ENCODE measurements around the gene SUN1. TPM values are rescaled to one million over a fixed set of nuclear protein-coding genes. Genes with fewer than 3 reads are reported as not detected.

SUN1 gene
- total RNA-seq, 2 experiments from 2014 or later: 83.4 to 105 TPM

GRCh38 chr7:824664-825063, 7.6 kb upstream of the SUN1 start:
- TF ChIP-seq, protein P1, sequence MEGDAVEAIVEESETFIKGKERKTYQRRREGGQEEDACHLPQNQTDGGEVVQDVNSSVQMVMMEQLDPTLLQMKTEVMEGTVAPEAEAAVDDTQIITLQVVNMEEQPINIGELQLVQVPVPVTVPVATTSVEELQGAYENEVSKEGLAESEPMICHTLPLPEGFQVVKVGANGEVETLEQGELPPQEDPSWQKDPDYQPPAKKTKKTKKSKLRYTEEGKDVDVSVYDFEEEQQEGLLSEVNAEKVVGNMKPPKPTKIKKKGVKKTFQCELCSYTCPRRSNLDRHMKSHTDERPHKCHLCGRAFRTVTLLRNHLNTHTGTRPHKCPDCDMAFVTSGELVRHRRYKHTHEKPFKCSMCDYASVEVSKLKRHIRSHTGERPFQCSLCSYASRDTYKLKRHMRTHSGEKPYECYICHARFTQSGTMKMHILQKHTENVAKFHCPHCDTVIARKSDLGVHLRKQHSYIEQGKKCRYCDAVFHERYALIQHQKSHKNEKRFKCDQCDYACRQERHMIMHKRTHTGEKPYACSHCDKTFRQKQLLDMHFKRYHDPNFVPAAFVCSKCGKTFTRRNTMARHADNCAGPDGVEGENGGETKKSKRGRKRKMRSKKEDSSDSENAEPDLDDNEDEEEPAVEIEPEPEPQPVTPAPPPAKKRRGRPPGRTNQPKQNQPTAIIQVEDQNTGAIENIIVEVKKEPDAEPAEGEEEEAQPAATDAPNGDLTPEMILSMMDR (conservative IDR thresholded peaks at IDR 0.05; ENCODE audit: low read length): no peak
- TF ChIP-seq EZH2phosphoT487 (IDR thresholded peaks at IDR 0.05; ENCODE audit: borderline replicate concordance, low read depth, low read length): no peak
- ChIA-PET POLR2A (no interaction called here), CTCF (ENCODE audit: unreplicated experiment) (no interaction called here)
- Histone ChIP-seq H3K4me1 (ENCODE audit: insufficient read depth, low read length, poor library complexity, severe bottlenecking) (peaks cover 9% of the 10 kb centered on the region), H3K27ac (ENCODE audit: low read depth, low read length, poor library complexity, severe bottlenecking) (no peak overlapping the region), H3K4me3 (ENCODE audit: low read depth, low read length, poor library complexity, severe bottlenecking) (no peak overlapping the region), H4K20me1 (ENCODE audit: insufficient read depth, low read length) (peaks cover 10% of the 10 kb centered on the region; the same call in 1 of the 2 replicates), H2AFZ (ENCODE audit: low read length) (no peak overlapping the region), H3K4me2 (ENCODE audit: low read length) (no peak overlapping the region), H3K36me3 (ENCODE audit: insufficient read depth, low read length) (peaks cover 14% of the 10 kb centered on the region; the same call in 1 of the 2 replicates), H3K9me2 (ENCODE audit: insufficient read depth, low read length) (no peaks in the 10 kb centered on the region), H3K79me2 (ENCODE audit: insufficient read depth, low read depth, low read length) (peaks cover 81% of the 10 kb centered on the region), H3K9me3 (ENCODE audit: low read length) (no peaks in the 10 kb centered on the region)
- no TSS peak for BruUV-seq (replicated peaks)
- no peak for DNase-seq (ENCODE audit: low spot score)
- intact Hi-C loops (cut with micrococcal nuclease; ENCODE audit: unreplicated experiment): no loop called here

DNA sequence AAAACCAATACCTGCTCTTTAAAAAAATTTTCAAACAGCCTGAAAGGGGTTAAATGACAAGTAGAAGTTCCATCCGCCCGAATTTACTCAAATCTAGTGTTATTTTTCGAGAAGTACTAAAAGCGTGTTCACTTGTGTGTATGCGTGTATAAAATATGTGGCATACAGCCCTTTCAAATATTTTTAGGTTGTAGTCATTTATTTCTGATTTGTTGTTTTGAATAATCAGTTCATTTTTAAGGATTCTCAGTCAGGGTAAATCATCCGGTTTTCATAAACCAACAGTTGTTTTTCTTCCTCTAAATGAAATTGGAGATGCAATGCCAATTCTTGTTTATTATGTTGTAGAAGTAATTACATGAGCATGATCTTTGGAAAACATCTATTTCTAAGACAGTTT, 6.9 kb upstream of the SUN1 start:
- intact Hi-C loops (cut with micrococcal nuclease; ENCODE audit: unreplicated experiment): no loop called here
- no peak overlapping the region for H2AFZ ChIP-seq (ENCODE audit: low read length)
- no peak for DNase-seq (ENCODE audit: low spot score)
- H3K4me1 ChIP-seq (ENCODE audit: insufficient read depth, low read length, poor library complexity, severe bottlenecking): peaks cover 5% of the 10 kb centered on the region
- BruUV-seq (replicated peaks): no TSS peak
- CTCF ChIA-PET (ENCODE audit: unreplicated experiment): no interaction called here
- H3K4me2 ChIP-seq (ENCODE audit: low read length): no peak overlapping the region
- no peaks in the 10 kb centered on the region for H3K9me2 ChIP-seq (ENCODE audit: insufficient read depth, low read length)
- H3K79me2 ChIP-seq (ENCODE audit: insufficient read depth, low read depth, low read length): peaks cover 82% of the 10 kb centered on the region
- TF ChIP-seq EZH2phosphoT487 (IDR thresholded peaks at IDR 0.05; ENCODE audit: borderline replicate concordance, low read depth, low read length): no peak
- TF ChIP-seq, protein P1 (conservative IDR thresholded peaks at IDR 0.05; ENCODE audit: low read length): no peak
- no peak overlapping the region for H3K4me3 ChIP-seq (ENCODE audit: low read depth, low read length, poor library complexity, severe bottlenecking)
- H4K20me1 ChIP-seq (ENCODE audit: insufficient read depth, low read length): peaks cover 4% of the 10 kb centered on the region; the same call in 1 of the 2 replicates
- peaks cover 14% of the 10 kb centered on the region; the same call in 1 of the 2 replicates for H3K36me3 ChIP-seq (ENCODE audit: insufficient read depth, low read length)
- no peaks in the 10 kb centered on the region for H3K9me3 ChIP-seq (ENCODE audit: low read length)
- POLR2A ChIA-PET: no interaction called here
- H3K27ac ChIP-seq (ENCODE audit: low read depth, low read length, poor library complexity, severe bottlenecking): no peak overlapping the region

- DNase-seq (ENCODE audit: low spot score): no peak
- CTCF ChIA-PET (ENCODE audit: unreplicated experiment): no interaction called here
- no peaks in the 10 kb centered on the region for H4K20me1 ChIP-seq (ENCODE audit: insufficient read depth, low read length)
Measured at GRCh38 chr7:826230-826917, 5.9 kb upstream of the SUN1 start.

More at GRCh38 chr7:826230-826917, 5.9 kb upstream of the SUN1 start:
- H3K36me3 ChIP-seq (ENCODE audit: insufficient read depth, low read length): peaks cover 14% of the 10 kb centered on the region; the same call in 1 of the 2 replicates
- TF ChIP-seq, protein P1 (conservative IDR thresholded peaks at IDR 0.05; ENCODE audit: low read length): no peak
- no peak for TF ChIP-seq EZH2phosphoT487 (IDR thresholded peaks at IDR 0.05; ENCODE audit: borderline replicate concordance, low read depth, low read length)
- no peaks in the 10 kb centered on the region for H3K9me2 ChIP-seq (ENCODE audit: insufficient read depth, low read length)
- no peak overlapping the region for H3K27ac ChIP-seq (ENCODE audit: low read depth, low read length, poor library complexity, severe bottlenecking)
- no peak overlapping the region for H2AFZ ChIP-seq (ENCODE audit: low read length)
- H3K4me1 ChIP-seq (ENCODE audit: insufficient read depth, low read length, poor library complexity, severe bottlenecking): no peaks in the 10 kb centered on the region
- H3K4me2 ChIP-seq (ENCODE audit: low read length): no peak overlapping the region
- intact Hi-C loops (cut with micrococcal nuclease; ENCODE audit: unreplicated experiment): no loop called here
- no TSS peak for BruUV-seq (replicated peaks)
- H3K79me2 ChIP-seq (ENCODE audit: insufficient read depth, low read depth, low read length): peaks cover 80% of the 10 kb centered on the region
- POLR2A ChIA-PET: no interaction called here
- H3K4me3 ChIP-seq (ENCODE audit: low read depth, low read length, poor library complexity, severe bottlenecking): no peak overlapping the region
- H3K9me3 ChIP-seq (ENCODE audit: low read length): no peaks in the 10 kb centered on the region
